Parathyroid adenoma (tissue), 2 donors: ENCODE measurements around the gene DNMT3L.

ENCODE experiments used
- H2AFZ ChIP-seq: fragments of 300-600 bp; sonication (generic); one replicate; pipeline ENCODE4 v1.7.0; 2017; ENCODE audit warnings: antibody characterized with exemption, mild to moderate bottlenecking
- H3K27ac ChIP-seq: fragments of 300-600 bp; sonication (generic); one replicate; pipeline ENCODE4 v1.7.0; 2017
- H3K27me3 ChIP-seq: fragments of 300-600 bp; sonication (generic); one replicate; pipeline ENCODE4 v1.7.0; 2017; ENCODE audit warnings: low read length; ENCODE audit not compliant: control insufficient read depth, insufficient read depth
- H3K36me3 ChIP-seq: fragments of 300-600 bp; sonication (generic); one replicate; pipeline ENCODE4 v1.7.0; 2017; ENCODE audit warnings: low read length; ENCODE audit not compliant: control insufficient read depth, insufficient read depth
- H3K4me1 ChIP-seq: fragments of 300-600 bp; sonication (generic); one replicate; pipeline ENCODE4 v1.7.0; 2017; ENCODE audit warnings: control low read depth
- H3K4me2 ChIP-seq: fragments of 300-600 bp; sonication (generic); one replicate; pipeline ENCODE4 v1.7.0; 2017; ENCODE audit warnings: low read length
- H3K4me3 ChIP-seq: fragments of 300-600 bp; sonication (generic); one replicate; pipeline ENCODE4 v1.7.0; 2017; ENCODE audit warnings: low read depth, low read length
- H3K79me2 ChIP-seq: fragments of 300-600 bp; sonication (generic); one replicate; pipeline ENCODE4 v1.7.0; 2017; ENCODE audit warnings: control low read depth
- H3K9ac ChIP-seq: fragments of 300-600 bp; sonication (generic); one replicate; pipeline ENCODE4 v1.7.0; 2017; ENCODE audit warnings: mild to moderate bottlenecking
- H3K9me3 ChIP-seq: fragments of 300-600 bp; sonication (generic); one replicate; pipeline ENCODE4 v1.7.0; 2017; ENCODE audit warnings: low read length; ENCODE audit not compliant: control insufficient read depth
- CTCF ChIP-seq: fragments of 300-600 bp; sonication (generic); IDR thresholded peaks from one replicate; pipeline ENCODE4 v1.7.0; 2017; ENCODE audit warnings: antibody characterized with exemption, mild to moderate bottlenecking
- donor health status: primary hyperparathyroidism.

DNMT3L gene

GRCh38 chr21:44279354-44280260, 17.9 kb upstream of the DNMT3L start:
- H3K36me3 ChIP-seq, result no peaks in the 10 kb centered on the region
- no peaks in the 10 kb centered on the region for H3K9me3 ChIP-seq

GRCh38 chr21:44275041-44275440, 13.3 kb upstream of the DNMT3L start:
- H3K4me1 ChIP-seq, result no peaks in the 10 kb centered on the region
- no peak for TF ChIP-seq CTCF
- H3K9me3 ChIP-seq, result no peaks in the 10 kb centered on the region
- H3K9ac ChIP-seq, result no peak overlapping the region
- no peak overlapping the region for H3K4me3 ChIP-seq
- no peaks in the 10 kb centered on the region for H3K27me3 ChIP-seq
- no peak overlapping the region for H3K27ac ChIP-seq
- H2AFZ ChIP-seq, result no peak overlapping the region
- no peaks in the 10 kb centered on the region for H3K36me3 ChIP-seq
- no peaks in the 10 kb centered on the region for H3K79me2 ChIP-seq
- no peak overlapping the region for H3K4me2 ChIP-seq

More at GRCh38 chr21:44279354-44280260, 17.9 kb upstream of the DNMT3L start:
- H3K79me2 ChIP-seq, result no peaks in the 10 kb centered on the region
- TF ChIP-seq CTCF, result no peak
- no peak overlapping the region for H3K9ac ChIP-seq
- no peaks in the 10 kb centered on the region for H3K27me3 ChIP-seq
- no peak overlapping the region for H3K27ac ChIP-seq
- H2AFZ ChIP-seq, result no peak overlapping the region
- no peak overlapping the region for H3K4me2 ChIP-seq
- H3K4me1 ChIP-seq, result no peaks in the 10 kb centered on the region
- H3K4me3 ChIP-seq, result no peak overlapping the region

GRCh38 chr21:44273046-44273445, 11.3 kb upstream of the DNMT3L start:
- H3K36me3 ChIP-seq, result no peaks in the 10 kb centered on the region
- H3K4me1 ChIP-seq, result no peaks in the 10 kb centered on the region
- H3K27ac ChIP-seq, result no peak overlapping the region
- no peaks in the 10 kb centered on the region for H3K27me3 ChIP-seq
- H2AFZ ChIP-seq, result no peak overlapping the region
- no peak overlapping the region for H3K4me3 ChIP-seq
- H3K9ac ChIP-seq, result no peak overlapping the region
- no peak for TF ChIP-seq CTCF
- no peaks in the 10 kb centered on the region for H3K79me2 ChIP-seq
- no peak overlapping the region for H3K4me2 ChIP-seq
- no peaks in the 10 kb centered on the region for H3K9me3 ChIP-seq

GRCh38 chr21:44272284-44272858, 10.7 kb upstream of the DNMT3L start:
- TF ChIP-seq CTCF, result no peak
- Histone ChIP-seq H3K9me3 (no peaks in the 10 kb centered on the region), H3K9ac (no peak overlapping the region), H3K4me1 (no peaks in the 10 kb centered on the region), H3K79me2 (no peaks in the 10 kb centered on the region), H3K27me3 (no peaks in the 10 kb centered on the region), H3K4me3 (no peak overlapping the region), H2AFZ (no peak overlapping the region), H3K27ac (no peak overlapping the region), H3K4me2 (no peak overlapping the region), H3K36me3 (no peaks in the 10 kb centered on the region)
